ENCODE data around the gene PEX12.

DNA sequence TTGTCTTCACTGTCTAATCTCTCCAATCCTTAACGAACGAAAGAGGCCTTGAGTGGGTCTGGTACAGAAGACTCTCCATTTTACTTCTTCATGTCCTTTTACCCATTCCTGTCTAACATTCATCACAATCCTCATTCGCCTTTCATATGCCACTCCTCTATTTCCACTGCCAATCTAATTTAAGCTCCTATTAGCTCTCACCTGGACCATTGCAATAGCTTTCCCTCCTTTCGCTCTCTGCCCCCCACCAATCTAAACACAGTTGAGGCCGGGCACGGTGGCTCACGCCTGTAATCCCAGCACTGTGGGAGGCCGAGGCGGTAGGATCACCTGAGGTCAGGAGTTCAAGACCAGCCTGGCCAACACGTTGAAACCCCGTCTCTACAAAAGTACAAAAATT is 11.4 kb downstream of the PEX12 start:
- TF ChIP-seq, protein P1, sequence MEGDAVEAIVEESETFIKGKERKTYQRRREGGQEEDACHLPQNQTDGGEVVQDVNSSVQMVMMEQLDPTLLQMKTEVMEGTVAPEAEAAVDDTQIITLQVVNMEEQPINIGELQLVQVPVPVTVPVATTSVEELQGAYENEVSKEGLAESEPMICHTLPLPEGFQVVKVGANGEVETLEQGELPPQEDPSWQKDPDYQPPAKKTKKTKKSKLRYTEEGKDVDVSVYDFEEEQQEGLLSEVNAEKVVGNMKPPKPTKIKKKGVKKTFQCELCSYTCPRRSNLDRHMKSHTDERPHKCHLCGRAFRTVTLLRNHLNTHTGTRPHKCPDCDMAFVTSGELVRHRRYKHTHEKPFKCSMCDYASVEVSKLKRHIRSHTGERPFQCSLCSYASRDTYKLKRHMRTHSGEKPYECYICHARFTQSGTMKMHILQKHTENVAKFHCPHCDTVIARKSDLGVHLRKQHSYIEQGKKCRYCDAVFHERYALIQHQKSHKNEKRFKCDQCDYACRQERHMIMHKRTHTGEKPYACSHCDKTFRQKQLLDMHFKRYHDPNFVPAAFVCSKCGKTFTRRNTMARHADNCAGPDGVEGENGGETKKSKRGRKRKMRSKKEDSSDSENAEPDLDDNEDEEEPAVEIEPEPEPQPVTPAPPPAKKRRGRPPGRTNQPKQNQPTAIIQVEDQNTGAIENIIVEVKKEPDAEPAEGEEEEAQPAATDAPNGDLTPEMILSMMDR (IDR thresholded peaks at IDR 0.05) = no peak
- TF ChIP-seq POLR2A (IDR thresholded peaks at IDR 0.05) = no peak
